ENCODE data around the gene THSD4. TPM values are rescaled to one million over a fixed set of nuclear protein-coding genes. Genes with fewer than 3 reads are reported as not detected.

THSD4 gene
- total RNA-seq, 1 experiment from 2014 or later, result 29.0 TPM

DNA sequence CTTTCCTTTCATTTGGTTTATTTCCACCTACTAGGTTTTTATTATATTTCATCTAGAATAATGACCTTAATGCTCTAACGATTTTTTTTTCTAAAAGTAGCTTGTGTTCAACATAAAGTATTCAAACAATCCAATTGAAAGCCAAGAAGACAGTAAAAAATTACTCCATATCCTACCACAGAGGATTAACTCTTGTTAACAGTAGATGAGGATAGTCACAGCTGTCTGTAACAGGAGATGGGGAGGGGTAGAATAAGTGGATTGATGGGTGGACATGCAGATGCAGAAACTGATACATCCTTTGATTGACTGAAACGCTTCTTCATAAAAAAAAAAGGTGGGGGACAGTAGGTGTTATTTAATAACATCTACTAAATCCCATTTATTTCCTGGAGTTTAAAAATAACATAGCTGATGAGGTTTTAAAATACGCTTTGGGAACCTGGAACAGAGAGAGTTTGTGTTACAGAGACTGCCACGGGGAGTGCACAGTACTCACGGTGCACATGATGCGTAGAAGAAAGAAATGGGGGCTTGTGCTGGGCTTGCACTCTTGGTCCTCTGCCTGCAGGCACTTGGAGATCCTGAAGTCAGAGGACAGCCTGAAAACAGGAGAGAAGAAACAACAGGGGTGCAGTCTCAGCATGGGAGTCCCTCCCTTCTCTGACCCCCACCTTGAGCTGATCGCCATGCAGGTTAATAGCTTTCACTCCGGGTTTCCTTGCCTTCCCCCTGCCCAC, 226.7 kb downstream of the THSD4 start:
- Histone ChIP-seq H3K27me3 (ENCODE audit: low read length) (no peaks in the 10 kb centered on the region), H3K36me3 (ENCODE audit: low read depth, low read length) (no peaks in the 10 kb centered on the region), H4K20me1 (ENCODE audit: low read length) (no peaks in the 10 kb centered on the region), H2AFZ (ENCODE audit: low read length) (no peak overlapping the region), H3K9me2 (replicated peaks; ENCODE audit: low read length) (no peaks in the 10 kb centered on the region), H3F3A (ENCODE audit: low read length, unreplicated experiment) (no peaks in the 10 kb centered on the region), H3K4me2 (ENCODE audit: low read length) (no peak overlapping the region), H3K4me3 (ENCODE audit: low read length) (no peak overlapping the region), H3K9me3 (ENCODE audit: low read length) (no peaks in the 10 kb centered on the region), H3K27ac (ENCODE audit: low read length) (no peak overlapping the region), H3K79me2 (ENCODE audit: low read length) (0 out of 2 replicates have a peak, but pooled peaks cover 4% of the 10 kb centered on the region), H3K9ac (ENCODE audit: low read length) (no peak overlapping the region), H3K4me1 (ENCODE audit: insufficient read depth, low read length) (peaks cover 18% of the 10 kb centered on the region)
- ATAC-seq (no peak), DNase-seq (no peak)
- ChIA-PET POLR2A (ENCODE audit: unreplicated experiment) (no interaction called here), CTCF (no interaction called here)
- TF ChIP-seq EZH2 (IDR thresholded peaks at IDR 0.05; ENCODE audit: low read length, unreplicated experiment) (no peak), CTCF (conservative IDR thresholded peaks at IDR 0.05; ENCODE audit: low read depth, low read length) (no peak), EZH2phosphoT487 (IDR thresholded peaks at IDR 0.05; ENCODE audit: borderline replicate concordance, low read length) (no peak)
- no TSS peak for BruUV-seq (replicated peaks)
- intact Hi-C loops (cut with micrococcal nuclease), result no loop called here

DNA sequence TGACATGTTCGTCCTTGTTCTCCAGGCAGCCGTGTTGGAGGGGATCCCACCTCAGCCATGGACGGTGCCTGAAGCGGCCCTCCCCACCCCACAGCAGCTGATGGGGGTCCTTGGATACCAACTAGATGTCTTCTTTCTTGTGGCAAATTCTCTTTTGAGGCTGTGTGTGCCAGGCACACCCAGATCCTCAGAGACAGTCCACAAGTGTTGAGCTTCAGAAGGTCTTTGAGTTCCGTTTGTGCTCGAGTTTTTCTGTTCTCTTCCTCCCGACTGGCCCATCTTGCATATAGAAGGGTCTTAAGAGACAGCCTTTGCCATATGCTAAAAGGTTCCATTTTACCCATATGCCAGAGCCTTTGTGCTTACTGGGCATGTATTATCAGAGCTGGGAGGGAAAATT, 227.4 kb downstream of the THSD4 start:
- POLR2A ChIA-PET (ENCODE audit: unreplicated experiment), result no interaction called here
- no peak for DNase-seq
- Histone ChIP-seq H3K27ac (ENCODE audit: low read length) (no peak overlapping the region), H3K9ac (ENCODE audit: low read length) (no peak overlapping the region), H3K79me2 (ENCODE audit: low read length) (0 out of 2 replicates have a peak, but pooled peaks cover 4% of the 10 kb centered on the region), H3K4me3 (ENCODE audit: low read length) (no peak overlapping the region), H2AFZ (ENCODE audit: low read length) (no peak overlapping the region), H3K4me2 (ENCODE audit: low read length) (no peak overlapping the region), H3K4me1 (ENCODE audit: insufficient read depth, low read length) (peaks cover 11% of the 10 kb centered on the region), H4K20me1 (ENCODE audit: low read length) (no peaks in the 10 kb centered on the region), H3K36me3 (ENCODE audit: low read depth, low read length) (no peaks in the 10 kb centered on the region), H3K9me3 (ENCODE audit: low read length) (no peaks in the 10 kb centered on the region), H3K27me3 (ENCODE audit: low read length) (no peaks in the 10 kb centered on the region), H3F3A (ENCODE audit: low read length, unreplicated experiment) (no peaks in the 10 kb centered on the region), H3K9me2 (replicated peaks; ENCODE audit: low read length) (no peaks in the 10 kb centered on the region)
- CTCF ChIA-PET, result no interaction called here
- TF ChIP-seq CTCF (conservative IDR thresholded peaks at IDR 0.05; ENCODE audit: low read depth, low read length), result no peak
- no peak for TF ChIP-seq EZH2phosphoT487 (IDR thresholded peaks at IDR 0.05; ENCODE audit: borderline replicate concordance, low read length)
- TF ChIP-seq EZH2 (IDR thresholded peaks at IDR 0.05; ENCODE audit: low read length, unreplicated experiment), result no peak
- intact Hi-C loops (cut with micrococcal nuclease), result no loop called here
- no peak for ATAC-seq
- BruUV-seq (replicated peaks), result no TSS peak

GRCh38 chr15:71344316-71344715, 229.0 kb downstream of the THSD4 start:
- POLR2A ChIA-PET (ENCODE audit: unreplicated experiment), result no interaction called here
- H3K27ac ChIP-seq (ENCODE audit: low read length), result no peak overlapping the region
- ATAC-seq (no peak), DNase-seq (no peak)
- TF ChIP-seq CTCF (conservative IDR thresholded peaks at IDR 0.05; ENCODE audit: low read depth, low read length), result no peak
- no peak for TF ChIP-seq EZH2 (IDR thresholded peaks at IDR 0.05; ENCODE audit: low read length, unreplicated experiment)
- TF ChIP-seq EZH2phosphoT487 (IDR thresholded peaks at IDR 0.05; ENCODE audit: borderline replicate concordance, low read length), result no peak
- peaks cover 11% of the 10 kb centered on the region for H3K4me1 ChIP-seq (ENCODE audit: insufficient read depth, low read length)
- no peaks in the 10 kb centered on the region for H3K9me2 ChIP-seq (replicated peaks; ENCODE audit: low read length)
- H3K79me2 ChIP-seq (ENCODE audit: low read length), result no peaks in the 10 kb centered on the region
- H3F3A ChIP-seq (ENCODE audit: low read length, unreplicated experiment), result no peaks in the 10 kb centered on the region
- intact Hi-C loops (cut with micrococcal nuclease), result no loop called here
- no peaks in the 10 kb centered on the region for H4K20me1 ChIP-seq (ENCODE audit: low read length)
- CTCF ChIA-PET, result no interaction called here
- no peaks in the 10 kb centered on the region for H3K9me3 ChIP-seq (ENCODE audit: low read length)
- H3K4me2 ChIP-seq (ENCODE audit: low read length), result no peak overlapping the region
- H3K4me3 ChIP-seq (ENCODE audit: low read length), result no peak overlapping the region
- BruUV-seq (replicated peaks), result no TSS peak
- H3K9ac ChIP-seq (ENCODE audit: low read length), result no peak overlapping the region
- no peaks in the 10 kb centered on the region for H3K27me3 ChIP-seq (ENCODE audit: low read length)
- H3K36me3 ChIP-seq (ENCODE audit: low read depth, low read length), result no peaks in the 10 kb centered on the region
- H2AFZ ChIP-seq (ENCODE audit: low read length), result no peak overlapping the region
